GM18526 (cell line): ENCODE results near the gene ISOC1.

ENCODE experiments used
- POLR2A ChIP-seq: IDR thresholded peaks from 3 replicates; pipeline ENCODE4 v1.6.1; 2011; ENCODE audit not compliant: insufficient read length; ENCODE audit errors: extremely low read depth

ISOC1 gene

GRCh38 chr5:129094087-129094923, at the start of gene ISOC1:
ISOC1 (plus strand) TSS chr5:129094749; CDS start chr5:129094767, 18 bp downstream.
- peak; percentile 66 for TF ChIP-seq POLR2A

- TF ChIP-seq POLR2A = no peak
Observed at GRCh38 chr5:129046151-129046550, 48.4 kb upstream of the ISOC1 start.

- no peak for TF ChIP-seq POLR2A
Observed at GRCh38 chr5:129048509-129048908, 46.0 kb upstream of the ISOC1 start.

- no peak for TF ChIP-seq POLR2A
Observed at GRCh38 chr5:129049126-129049799, 45.3 kb upstream of the ISOC1 start.

- TF ChIP-seq POLR2A = no peak
Observed at GRCh38 chr5:129051283-129051682, 43.3 kb upstream of the ISOC1 start.

GRCh38 chr5:129053438-129053837, 41.1 kb upstream of the ISOC1 start:
- no peak for TF ChIP-seq POLR2A

- no peak for TF ChIP-seq POLR2A
Observed at GRCh38 chr5:129057329-129057728, 37.2 kb upstream of the ISOC1 start.

- TF ChIP-seq POLR2A = no peak
Observed at GRCh38 chr5:129061849-129062248, 32.7 kb upstream of the ISOC1 start.

- TF ChIP-seq POLR2A = no peak
Observed at GRCh38 chr5:129063483-129064113, 31.0 kb upstream of the ISOC1 start.

- TF ChIP-seq POLR2A = no peak
Observed at GRCh38 chr5:129065721-129066120, 28.8 kb upstream of the ISOC1 start.

- TF ChIP-seq POLR2A = no peak
Observed at GRCh38 chr5:129067745-129068144, 26.8 kb upstream of the ISOC1 start.

- no peak for TF ChIP-seq POLR2A
Observed at GRCh38 chr5:129069292-129069691, 25.3 kb upstream of the ISOC1 start.

GRCh38 chr5:129073111-129073510, 21.4 kb upstream of the ISOC1 start:
- TF ChIP-seq POLR2A = no peak

GRCh38 chr5:129074903-129075302, 19.6 kb upstream of the ISOC1 start:
- TF ChIP-seq POLR2A = no peak

- no peak for TF ChIP-seq POLR2A
Observed at GRCh38 chr5:129077433-129078075, 17.0 kb upstream of the ISOC1 start.
